CD14-positive monocyte (primary cell): ENCODE results near the gene SSTR4. TPM values are rescaled to one million over a fixed set of nuclear protein-coding genes. Genes with fewer than 3 reads are reported as not detected.

ENCODE experiments used
- DNase-seq, 3 donors: peaks; one replicate each; pipeline ENCODE4 v3.0.0-alpha.2; 2011 to 2022
- H2AFZ ChIP-seq: 2 replicates; pipeline ENCODE4 v1.6.0; 2012; ENCODE audit warnings: mild to moderate bottlenecking, low read depth, low read length, inconsistent platforms; ENCODE audit not compliant: insufficient read depth, poor library complexity, severe bottlenecking
- H3K27ac ChIP-seq, 2 donors: 1 replicate in 1 of 2; 2 replicates in 1 of 2; pipeline ENCODE4 v1.5.1; 2012 to 2013; ENCODE audit warnings: low read length in 2 of 2, control low read depth in 1 of 2, inconsistent platforms in 1 of 2, low read depth in 1 of 2, mild to moderate bottlenecking in 1 of 2
- H3K27me3 ChIP-seq, 2 donors: one replicate each; pipeline versions ENCODE4 v1.6.0 to v1.6.1; 2011 to 2013; ENCODE audit warnings: low read length in 2 of 2; ENCODE audit not compliant: control insufficient read depth in 2 of 2, insufficient read depth in 2 of 2
- H3K36me3 ChIP-seq, 2 donors: replicated peaks in 1 of 2; 1 replicate in 1 of 2; 2 replicates in 1 of 2; pipeline versions ENCODE4 v1.5.1 to v1.6.1; 2012 to 2013; ENCODE audit warnings: low read length in 2 of 2, control low read depth in 1 of 2, inconsistent platforms in 1 of 2, mild to moderate bottlenecking in 1 of 2; ENCODE audit not compliant: insufficient read depth in 2 of 2, control insufficient read depth in 1 of 2
- H3K4me1 ChIP-seq, 2 donors: 1 replicate in 1 of 2; 2 replicates in 1 of 2; pipeline versions ENCODE4 v1.5.1 to v1.6.1; 2012 to 2013; ENCODE audit warnings: low read length in 2 of 2, control low read depth in 1 of 2, inconsistent platforms in 1 of 2, mild to moderate bottlenecking in 1 of 2, moderate library complexity in 1 of 2; ENCODE audit not compliant: insufficient read depth in 2 of 2, control insufficient read depth in 1 of 2
- H3K4me2 ChIP-seq: replicated peaks from 2 replicates; pipeline ENCODE3; 2012; ENCODE audit warnings: low read length, moderate library complexity, mild to moderate bottlenecking; ENCODE audit not compliant: poor library complexity, severe bottlenecking; ENCODE audit errors: extremely low read depth
- H3K4me3 ChIP-seq, 3 experiments: fragments of 200-600 bp in 1 of 3; sonication (generic) in 1 of 3; replicated peaks in 1 of 3; 1 replicate in 2 of 3; 2 replicates in 1 of 3; pipeline ENCODE4 v1.5.1; 2011 to 2013; ENCODE audit warnings: low read length in 3 of 3, mild to moderate bottlenecking in 3 of 3, control low read depth in 2 of 3, low read depth in 2 of 3, inconsistent platforms in 1 of 3, moderate library complexity in 1 of 3
- H3K79me2 ChIP-seq: 2 replicates; pipeline ENCODE4 v1.6.0; 2012; ENCODE audit warnings: mild to moderate bottlenecking, control low read depth, inconsistent platforms, low read length, moderate library complexity; ENCODE audit not compliant: insufficient read depth
- H3K9ac ChIP-seq: 2 replicates; pipeline ENCODE4 v1.6.0; 2017; ENCODE audit warnings: low read length, mild to moderate bottlenecking; ENCODE audit not compliant: insufficient read depth, poor library complexity, severe bottlenecking
- H3K9me3 ChIP-seq, 2 donors: replicated peaks in 1 of 2; 1 replicate in 1 of 2; 2 replicates in 1 of 2; pipeline versions ENCODE4 v1.5.1 to v1.6.1; 2012 to 2013; ENCODE audit warnings: low read length in 2 of 2, control low read depth in 1 of 2; ENCODE audit not compliant: control insufficient read depth in 1 of 2, insufficient read depth in 1 of 2
- H4K20me1 ChIP-seq: 2 replicates; pipeline ENCODE4 v1.6.0; 2012; ENCODE audit warnings: mild to moderate bottlenecking, low read length, control low read depth, moderate library complexity; ENCODE audit not compliant: insufficient read depth
- H3K27ac Mint-ChIP-seq, 7 donors: one replicate each; pipeline ENCODE4 v1.8.0; 2020; ENCODE audit warnings: mild to moderate bottlenecking in 7 of 7, mixed read lengths in 7 of 7, moderate library complexity in 6 of 7, inconsistent platforms in 2 of 7
- H3K27me3 Mint-ChIP-seq, 3 donors: one replicate each; pipeline ENCODE4 v1.8.0; 2021 to 2022; ENCODE audit warnings: low read depth in 3 of 3, mild to moderate bottlenecking in 3 of 3, mixed read lengths in 3 of 3, moderate library complexity in 3 of 3, inconsistent platforms in 1 of 3
- H3K36me3 Mint-ChIP-seq, 2 donors: one replicate each; pipeline ENCODE4 v1.8.0; 2020; ENCODE audit warnings: mixed read lengths in 2 of 2, inconsistent platforms in 1 of 2, mild to moderate bottlenecking in 1 of 2
- H3K4me1 Mint-ChIP-seq: one replicate; pipeline ENCODE4 v1.8.0; 2020; ENCODE audit warnings: mild to moderate bottlenecking, mixed read lengths
- H3K4me3 Mint-ChIP-seq, 2 donors: one replicate each; pipeline ENCODE4 v1.8.0; 2020; ENCODE audit warnings: mild to moderate bottlenecking in 2 of 2, mixed read lengths in 2 of 2, moderate library complexity in 1 of 2
- H3K9me3 Mint-ChIP-seq, 7 donors: one replicate each; pipeline ENCODE4 v1.8.0; 2020 to 2022; ENCODE audit warnings: mixed read lengths in 7 of 7, mild to moderate bottlenecking in 6 of 7, moderate library complexity in 6 of 7, inconsistent platforms in 2 of 7
- CTCF ChIP-seq: fragments of 200-600 bp; IDR thresholded peaks from one replicate; pipeline ENCODE4 v1.8.0; 2022; ENCODE audit warnings: antibody characterized with exemption, mild to moderate bottlenecking
- WGBS: methylation state at CpG from one replicate; pipeline ENCODE4 v1.1.5; 2013; ENCODE audit warnings: missing lambda C conversion rate; ENCODE audit not compliant: insufficient coverage; 5-methylcytosine and 5-hydroxymethylcytosine counted together
- intact Hi-C, 2 donors: fragments of 100-400 bp; cut with micrococcal nuclease; formaldehyde crosslinking; loops; one replicate each; pipeline versions ENCODE4 v1.15.0 to v1.15.1; 2023
- polyA plus RNA-seq, 3 donors: library from polyadenylated mRNA; depleted of rRNA in 1 of 3; unstranded in 2 of 3; stranded (reverse) in 1 of 3; fragments of 300-500 nt in 2 of 3; fragments of >200 nt in 1 of 3; fragmentation: Illumina TruSeq in 2 of 3; gene quantifications; 1 replicate in 2 of 3; 2 replicates in 1 of 3; pipeline ENCODE4 v1.2.3, GENCODE V29; 2012 to 2021

Gene SSTR4
- polyA plus RNA-seq, 3 donors, result not detected

GRCh38 chr20:23049201-23050075 is 14.3 kb downstream of the SSTR4 start, which contains the start of gene THBD:
THBD (minus strand) TSS chr20:23049672; CDS start chr20:23049504, 168 bp downstream.
- TF ChIP-seq CTCF, result no peak
- H3K4me2 ChIP-seq, result peak within 1 kb of the TSS; percentile 87
- peaks cover 0 to 11% of the 10 kb centered on the region in 2 donors for H3K27me3 ChIP-seq
- Mint-ChIP-seq H3K27ac (peak within 1 kb of the TSS; percentile 83 to 97 (median 91)), H3K27me3 (peaks cover 12 to 22% (median 20%) of the 10 kb centered on the region in 3 donors), H3K36me3 (peaks cover 18 to 21% of the 10 kb centered on the region in 2 donors), H3K4me1 (peaks cover 52% of the 10 kb centered on the region), H3K9me3 (peaks cover 0 to 9% (median 1%) of the 10 kb centered on the region in 7 donors), H3K4me3 (peak within 1 kb of the TSS; percentile 88 to 93)
- intact Hi-C loops, result loop anchor here (2.0 to 10.0 kb wide), 6 partner anchors 38 to 355 kb away; partner anchors contain the start of gene CD93 (in 1 of the 2)
- H3K79me2 ChIP-seq, result peaks cover 10% of the 10 kb centered on the region
- peak within 1 kb of the TSS; percentile 48 to 91 for H3K27ac ChIP-seq
- WGBS, result under 1% methylated on average over 69 of the region's 79 CpGs
- peaks cover 43 to 70% of the 10 kb centered on the region in 2 donors for H3K4me1 ChIP-seq
- H3K36me3 ChIP-seq, result peaks cover 0 to 7% of the 10 kb centered on the region in 2 donors
- peak within 1 kb of the TSS; percentile 43 to 79 (median 50) for H3K4me3 ChIP-seq
- peaks cover 34% of the 10 kb centered on the region for H4K20me1 ChIP-seq
- H2AFZ ChIP-seq, result peak within 1 kb of the TSS; percentile 53
- DNase-seq, result peak; percentile 61 to 79 (median 72)
- H3K9ac ChIP-seq, result peak within 1 kb of the TSS; percentile 79
- no peaks in the 10 kb centered on the region for H3K9me3 ChIP-seq

GRCh38 chr20:23050076-23050838 is 15.1 kb downstream of the SSTR4 start:
- Mint-ChIP-seq H3K27ac (peak overlapping the region; percentile 83 to 97 (median 92)), H3K9me3 (peaks cover 0 to 9% (median 1%) of the 10 kb centered on the region in 7 donors), H3K4me1 (peaks cover 46% of the 10 kb centered on the region), H3K27me3 (peaks cover 9 to 22% (median 20%) of the 10 kb centered on the region in 3 donors), H3K36me3 (peaks cover 14 to 19% of the 10 kb centered on the region in 2 donors), H3K4me3 (peak overlapping the region; percentile 88 to 93)
- peak overlapping the region; percentile 79 for H3K9ac ChIP-seq
- H3K27ac ChIP-seq, result peak overlapping the region; percentile 45 to 91
- no peak for TF ChIP-seq CTCF
- peaks cover 0 to 11% of the 10 kb centered on the region in 2 donors for H3K27me3 ChIP-seq
- peak; percentile 58 to 65 (median 61) for DNase-seq
- peak overlapping the region; percentile 33 for H2AFZ ChIP-seq
- H3K4me1 ChIP-seq, result peaks cover 43 to 65% of the 10 kb centered on the region in 2 donors
- peak overlapping the region; percentile 43 to 79 (median 50) for H3K4me3 ChIP-seq
- H3K4me2 ChIP-seq, result peak overlapping the region; percentile 87
- peaks cover 10% of the 10 kb centered on the region for H3K79me2 ChIP-seq
- intact Hi-C loops, result loop anchor here (5.0 kb wide), 4 partner anchors 37 to 282 kb away; partner anchors contain the start of gene CD93 (in 1 of the 2)
- WGBS, result under 1% methylated on average over 37 of the region's 48 CpGs
- no peaks in the 10 kb centered on the region for H3K9me3 ChIP-seq
- H4K20me1 ChIP-seq, result peaks cover 30% of the 10 kb centered on the region
- H3K36me3 ChIP-seq, result peaks cover 0 to 6% of the 10 kb centered on the region in 2 donors
